ENCODE data around the gene REXO5. TPM values are rescaled to one million over a fixed set of nuclear protein-coding genes. Genes with fewer than 3 reads are reported as not detected.

REXO5 gene
- total RNA-seq, 1 experiment from 2014 or later = 10.4 TPM

DNA sequence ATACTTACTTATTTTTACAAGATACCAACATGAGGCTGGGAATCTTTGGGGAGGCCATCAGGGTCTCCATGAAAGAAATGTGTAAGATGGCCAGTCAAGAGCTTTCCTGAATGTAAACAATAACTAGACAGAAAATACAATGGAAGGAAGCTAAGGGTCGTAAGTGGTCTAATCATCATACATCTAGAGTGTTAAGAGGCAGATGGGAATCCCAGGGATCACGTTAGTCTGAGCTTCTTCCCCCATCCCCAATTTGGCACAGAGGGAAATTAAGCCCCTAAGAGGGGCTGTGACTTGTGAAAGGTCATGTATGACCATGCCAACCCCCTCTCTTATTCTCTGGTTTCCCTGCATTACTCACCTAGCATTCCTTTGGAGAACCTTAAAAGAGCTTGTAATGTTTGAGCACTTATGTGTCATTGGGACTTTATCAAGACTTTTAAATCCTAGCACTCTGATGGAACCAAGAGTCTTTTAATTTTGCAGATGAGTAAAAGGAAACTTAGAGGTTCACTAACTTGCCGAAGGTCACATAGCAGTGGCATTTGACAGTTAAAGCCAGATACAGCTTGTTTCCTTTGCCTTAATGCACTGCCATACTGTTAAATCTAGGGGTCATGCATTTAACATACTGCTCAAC is 47.8 kb downstream of the REXO5 start:
- H3K9me3 Mint-ChIP-seq (ENCODE audit: low read depth, unreplicated experiment) = no peaks in the 10 kb centered on the region
- H3K27ac Mint-ChIP-seq (ENCODE audit: unreplicated experiment) = no peak overlapping the region
- no peak for TF ChIP-seq CTCF (IDR thresholded peaks at IDR 0.05; ENCODE audit: unreplicated experiment)
- BruUV-seq (replicated peaks) = no TSS peak
- H3K4me1 Mint-ChIP-seq (ENCODE audit: low read depth, unreplicated experiment) = peaks cover 16% of the 10 kb centered on the region
- H3K4me3 Mint-ChIP-seq (ENCODE audit: low read depth, unreplicated experiment) = no peak overlapping the region
- intact Hi-C loops (cut with micrococcal nuclease; ENCODE audit: unreplicated experiment) = loop anchor here (5.0 to 10.0 kb wide), 3 partner anchors 103 to 303 kb away; partner anchors contain the start of gene LDAF1
- H3K36me3 Mint-ChIP-seq (ENCODE audit: insufficient read depth, unreplicated experiment) = peaks cover 5% of the 10 kb centered on the region
- CTCF ChIA-PET = interaction anchor here (1.3 to 1.6 kb wide), 2 partner anchors 10 to 12 kb away, joined by 3 read pairs; no protein-coding TSS in a partner anchor
- no peak for DNase-seq
- H3K27me3 Mint-ChIP-seq (ENCODE audit: unreplicated experiment) = no peaks in the 10 kb centered on the region

DNA sequence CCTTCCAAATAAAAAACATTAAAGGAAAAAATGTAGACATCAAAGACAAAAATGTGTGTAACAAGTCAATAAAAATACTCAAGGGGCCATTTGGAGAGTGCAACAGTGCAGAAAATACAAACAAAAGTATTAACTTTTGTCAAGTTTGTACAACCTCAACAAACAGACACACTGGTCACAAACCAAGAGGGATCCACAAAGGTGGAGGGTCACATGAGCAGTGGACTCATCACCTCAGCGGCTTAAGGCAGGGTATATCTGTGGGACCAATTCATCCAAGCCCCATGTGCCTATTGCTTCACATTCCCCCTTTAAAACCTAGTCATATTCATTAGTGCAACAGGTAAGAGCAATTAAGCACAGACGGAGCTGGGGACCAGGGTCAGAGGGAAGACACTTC is 48.6 kb downstream of the REXO5 start:
- CTCF ChIA-PET = interaction anchor here (1.2 to 1.6 kb wide), 2 partner anchors 11 to 84 kb away, joined by 3 read pairs; no protein-coding TSS in a partner anchor
- Mint-ChIP-seq H3K36me3 (ENCODE audit: insufficient read depth, unreplicated experiment) (peaks cover 13% of the 10 kb centered on the region), H3K27me3 (ENCODE audit: unreplicated experiment) (no peaks in the 10 kb centered on the region), H3K4me3 (ENCODE audit: low read depth, unreplicated experiment) (no peak overlapping the region), H3K27ac (ENCODE audit: unreplicated experiment) (no peak overlapping the region), H3K4me1 (ENCODE audit: low read depth, unreplicated experiment) (peaks cover 16% of the 10 kb centered on the region), H3K9me3 (ENCODE audit: low read depth, unreplicated experiment) (no peaks in the 10 kb centered on the region)
- no TSS peak for BruUV-seq (replicated peaks)
- DNase-seq = no peak
- no peak for TF ChIP-seq CTCF (IDR thresholded peaks at IDR 0.05; ENCODE audit: unreplicated experiment)
- intact Hi-C loops (cut with micrococcal nuclease; ENCODE audit: unreplicated experiment) = loop anchor here (5.0 to 10.0 kb wide), 3 partner anchors 102 to 302 kb away; partner anchors contain the start of gene LDAF1

GRCh38 chr16:20857281-20857680 is 51.0 kb downstream of the REXO5 start:
- H3K27me3 Mint-ChIP-seq (ENCODE audit: unreplicated experiment) = no peaks in the 10 kb centered on the region
- intact Hi-C loops (cut with micrococcal nuclease; ENCODE audit: unreplicated experiment) = loop anchor here (10.0 kb wide), 1 partner anchor 158 kb away; no protein-coding TSS in a partner anchor
- no peak overlapping the region for H3K27ac Mint-ChIP-seq (ENCODE audit: unreplicated experiment)
- peaks cover 6% of the 10 kb centered on the region for H3K4me1 Mint-ChIP-seq (ENCODE audit: low read depth, unreplicated experiment)
- CTCF ChIA-PET = interaction anchor here (0.7 kb wide), 1 partner anchor 216 kb away, joined by 3 read pairs; no protein-coding TSS in a partner anchor
- no TSS peak for BruUV-seq (replicated peaks)
- H3K36me3 Mint-ChIP-seq (ENCODE audit: insufficient read depth, unreplicated experiment) = peaks cover 23% of the 10 kb centered on the region
- no peak for TF ChIP-seq CTCF (IDR thresholded peaks at IDR 0.05; ENCODE audit: unreplicated experiment)
- H3K4me3 Mint-ChIP-seq (ENCODE audit: low read depth, unreplicated experiment) = no peak overlapping the region
- no peaks in the 10 kb centered on the region for H3K9me3 Mint-ChIP-seq (ENCODE audit: low read depth, unreplicated experiment)
- no peak for DNase-seq

DNA sequence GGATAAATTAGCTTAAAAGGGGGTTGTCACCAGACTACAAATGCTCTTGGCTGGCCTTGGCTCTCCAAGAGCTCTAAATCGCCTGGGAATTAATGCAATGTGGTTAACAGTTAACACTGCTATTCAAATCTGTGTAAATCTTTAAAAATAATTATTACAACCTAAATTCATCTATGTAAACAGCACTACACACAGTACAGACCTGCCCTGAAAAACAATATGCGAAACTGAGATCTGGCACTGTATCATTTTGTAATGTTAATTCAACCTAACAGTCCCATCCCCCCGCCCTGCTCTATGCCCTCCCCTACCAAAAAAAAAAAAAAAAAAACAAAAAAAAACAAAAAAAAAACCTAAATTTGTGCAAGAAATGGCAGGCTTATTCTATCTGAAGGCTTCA is 52.9 kb downstream of the REXO5 start:
- TF ChIP-seq CTCF (IDR thresholded peaks at IDR 0.05; ENCODE audit: unreplicated experiment) = no peak
- no TSS peak for BruUV-seq (replicated peaks)
- no peaks in the 10 kb centered on the region for H3K27me3 Mint-ChIP-seq (ENCODE audit: unreplicated experiment)
- CTCF ChIA-PET = no interaction called here
- no peaks in the 10 kb centered on the region for H3K9me3 Mint-ChIP-seq (ENCODE audit: low read depth, unreplicated experiment)
- no peak overlapping the region for H3K4me3 Mint-ChIP-seq (ENCODE audit: low read depth, unreplicated experiment)
- intact Hi-C loops (cut with micrococcal nuclease; ENCODE audit: unreplicated experiment) = loop anchor here (10.0 kb wide), 1 partner anchor 156 kb away; no protein-coding TSS in a partner anchor
- no peak overlapping the region for H3K27ac Mint-ChIP-seq (ENCODE audit: unreplicated experiment)
- H3K4me1 Mint-ChIP-seq (ENCODE audit: low read depth, unreplicated experiment) = peaks cover 6% of the 10 kb centered on the region
- peaks cover 20% of the 10 kb centered on the region for H3K36me3 Mint-ChIP-seq (ENCODE audit: insufficient read depth, unreplicated experiment)
- DNase-seq = no peak

All from Calu3 (cell line).